ENCODE measurements around the gene TTK.
"Not testable (repeated sequence)": the region's sequence is repeated elsewhere in the genome, so short reads cannot be mapped to it uniquely, and the experiment has no call there.

DNA sequence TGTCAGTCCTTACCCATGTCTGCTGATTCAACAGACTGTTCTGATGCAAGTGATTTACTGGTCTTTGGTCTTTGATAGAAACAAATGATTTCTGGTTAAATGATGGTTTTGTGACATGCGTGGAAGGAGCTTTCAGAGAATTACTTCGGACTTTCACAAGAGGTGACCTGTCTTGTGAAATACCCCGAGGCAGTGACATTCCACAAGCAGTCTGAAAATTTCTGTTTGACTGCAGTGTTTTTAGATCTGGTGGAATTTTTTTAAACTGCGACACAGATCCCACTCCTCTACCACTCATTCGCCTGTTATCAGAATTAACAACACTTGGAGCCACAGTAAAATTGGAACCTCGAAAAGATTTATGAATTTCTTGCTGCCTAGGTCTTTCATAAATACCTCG is 63.7 kb downstream of the TTK start:
- TF ChIP-seq, protein P1, sequence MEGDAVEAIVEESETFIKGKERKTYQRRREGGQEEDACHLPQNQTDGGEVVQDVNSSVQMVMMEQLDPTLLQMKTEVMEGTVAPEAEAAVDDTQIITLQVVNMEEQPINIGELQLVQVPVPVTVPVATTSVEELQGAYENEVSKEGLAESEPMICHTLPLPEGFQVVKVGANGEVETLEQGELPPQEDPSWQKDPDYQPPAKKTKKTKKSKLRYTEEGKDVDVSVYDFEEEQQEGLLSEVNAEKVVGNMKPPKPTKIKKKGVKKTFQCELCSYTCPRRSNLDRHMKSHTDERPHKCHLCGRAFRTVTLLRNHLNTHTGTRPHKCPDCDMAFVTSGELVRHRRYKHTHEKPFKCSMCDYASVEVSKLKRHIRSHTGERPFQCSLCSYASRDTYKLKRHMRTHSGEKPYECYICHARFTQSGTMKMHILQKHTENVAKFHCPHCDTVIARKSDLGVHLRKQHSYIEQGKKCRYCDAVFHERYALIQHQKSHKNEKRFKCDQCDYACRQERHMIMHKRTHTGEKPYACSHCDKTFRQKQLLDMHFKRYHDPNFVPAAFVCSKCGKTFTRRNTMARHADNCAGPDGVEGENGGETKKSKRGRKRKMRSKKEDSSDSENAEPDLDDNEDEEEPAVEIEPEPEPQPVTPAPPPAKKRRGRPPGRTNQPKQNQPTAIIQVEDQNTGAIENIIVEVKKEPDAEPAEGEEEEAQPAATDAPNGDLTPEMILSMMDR (IDR thresholded peaks at IDR 0.05), result not testable (repeated sequence)
- not testable (repeated sequence) for TF ChIP-seq POLR2A (IDR thresholded peaks at IDR 0.05)
